UCSD-AML1 (cell line): ENCODE measurements around the gene BGLAP.
"Not testable (repeated sequence)": the region's sequence is repeated elsewhere in the genome, so short reads cannot be mapped to it uniquely, and the experiment has no call there.

Experiments
- DNase-seq: peaks from one replicate; lab custom pipeline; 2025; ENCODE audit not compliant: unreplicated experiment; lab: John Stamatoyannopoulos, UW

The BGLAP gene

GRCh38 chr1:156241926-156242325 is at the start of gene BGLAP:
TSS of gene BGLAP (plus strand) at chr1:156242184. CDS start at chr1:156242232, 48 bp downstream.
- DNase-seq, result peak; percentile 59

DNA sequence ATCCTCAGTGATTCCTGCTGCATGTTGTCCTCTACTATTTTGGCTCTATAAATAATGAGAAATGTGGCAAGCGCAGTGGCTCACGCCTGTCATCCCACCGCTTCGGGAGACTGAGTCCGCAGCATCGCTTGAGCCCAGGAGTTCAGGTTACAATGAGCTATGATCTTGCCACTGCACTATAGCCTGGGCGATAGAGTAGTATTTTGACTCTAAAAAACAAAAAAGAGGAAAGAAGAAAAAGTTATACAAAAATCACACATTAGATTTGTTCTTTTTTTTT is 48.8 kb upstream of the BGLAP start:
- no peak for DNase-seq

DNA sequence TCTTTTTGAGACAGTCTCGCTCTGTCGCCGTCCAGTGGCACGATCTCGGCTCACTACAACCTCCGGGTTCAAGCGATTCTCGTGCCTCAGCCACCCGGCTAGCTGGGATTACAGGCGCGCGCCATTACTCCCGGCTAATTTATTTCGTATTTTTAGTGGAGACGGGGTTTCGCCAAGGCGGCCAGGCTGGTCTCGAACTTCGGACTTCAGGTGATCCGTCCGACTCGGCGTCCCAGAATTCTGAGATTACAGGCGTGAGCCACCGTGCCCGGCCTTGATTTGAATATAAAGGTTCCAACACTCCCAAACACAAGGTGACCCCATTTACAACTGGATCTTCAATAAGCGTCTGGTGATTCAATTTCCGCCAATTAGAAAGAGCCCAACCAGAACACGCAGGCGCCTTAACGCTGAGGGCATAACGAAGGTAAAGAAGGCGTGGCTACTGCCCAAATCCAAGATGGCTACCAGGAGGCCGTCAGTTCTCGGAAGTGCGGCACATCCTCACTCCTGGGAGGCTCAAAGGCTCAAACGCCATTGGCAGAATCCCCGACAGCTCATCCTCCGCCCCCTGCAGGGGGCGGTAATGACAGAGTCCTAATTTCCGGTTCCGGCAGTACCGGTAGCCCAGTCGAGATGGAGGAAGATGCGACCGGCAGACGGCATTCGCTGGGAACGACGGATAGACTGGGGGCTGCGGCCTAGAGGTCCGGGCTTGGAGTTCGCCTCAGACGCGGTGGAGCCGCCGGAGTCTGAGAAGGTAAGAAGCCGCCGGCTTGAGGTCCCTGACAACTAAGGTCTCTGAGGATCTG is 48.3 kb upstream of the BGLAP start, which contains the start of gene SLC25A44:
Gene SLC25A44, plus strand, starts transcription at position 617 of the 812 bp plus-strand sequence. CDS start 5,744 bp downstream, outside the sequence.
- DNase-seq, result peak; percentile 97

DNA sequence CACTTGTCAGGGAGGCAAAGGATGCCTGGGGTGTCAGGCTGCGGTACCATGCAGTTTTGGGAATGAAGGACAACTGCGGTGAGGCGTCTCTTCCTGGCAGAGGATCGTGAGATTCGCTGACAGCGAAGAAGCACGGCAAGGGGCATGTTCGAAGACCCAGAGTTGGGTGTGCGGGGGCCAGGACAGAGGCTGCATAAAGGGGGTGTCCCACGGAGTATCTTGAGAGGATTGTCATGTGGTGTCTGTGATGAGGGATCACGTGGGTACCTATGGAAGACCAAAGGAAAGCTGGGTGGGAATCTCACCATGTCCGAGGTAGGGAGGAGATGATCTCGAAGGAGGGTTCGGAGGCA is 47.7 kb upstream of the BGLAP start:
- DNase-seq, result no peak

DNA sequence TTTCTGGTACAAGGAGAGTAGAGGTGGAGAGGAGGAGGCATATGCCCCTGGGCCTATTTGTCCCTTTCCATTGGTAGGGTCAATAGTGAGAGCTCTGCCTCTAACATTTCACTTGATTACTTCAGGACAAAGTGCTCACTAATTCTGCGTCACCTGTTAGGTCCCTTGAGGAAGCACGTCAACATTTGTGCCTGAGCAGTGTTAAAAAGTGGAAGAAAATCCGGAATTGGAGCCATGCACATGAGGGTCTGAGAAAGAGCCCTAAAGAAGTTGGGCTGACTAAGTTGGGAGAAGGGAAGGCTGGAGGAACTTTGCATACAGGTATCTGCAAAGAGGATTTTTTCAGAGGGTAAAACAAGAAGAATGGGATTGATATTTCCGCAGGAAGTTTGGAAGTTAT is 46.1 kb upstream of the BGLAP start:
- DNase-seq, result no peak

- DNase-seq, result no peak
These were observed 45.5 kb upstream of the BGLAP start for GRCh38 chr1:156196445-156196844.

DNA sequence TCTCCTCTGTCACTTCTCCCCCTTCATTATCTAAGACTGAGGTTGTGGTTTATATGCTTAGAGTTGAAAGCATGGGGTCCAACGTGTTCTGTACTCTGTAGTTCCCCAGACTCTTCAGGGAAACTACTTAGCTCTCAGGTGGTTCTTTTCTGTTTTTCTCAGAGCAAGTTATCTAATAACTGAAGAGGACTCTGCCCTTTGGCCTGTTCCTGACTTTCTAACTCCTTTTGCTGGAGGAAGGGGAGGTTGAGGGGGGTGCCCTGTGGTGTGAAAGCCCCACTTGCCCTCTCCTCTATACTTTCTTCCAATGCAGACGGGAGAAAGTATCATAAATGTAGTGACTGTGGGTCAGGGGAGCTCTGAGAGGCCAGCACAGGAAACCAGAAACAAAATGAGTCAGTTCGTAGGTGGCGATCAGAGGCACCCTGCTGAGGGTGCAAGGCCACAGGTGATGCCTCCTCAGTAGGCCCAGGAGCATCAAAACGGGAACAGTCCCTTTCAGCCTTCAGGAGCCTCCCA is 43.1 kb upstream of the BGLAP start:
- DNase-seq, result no peak

GRCh38 chr1:156200044-156200443 is 41.9 kb upstream of the BGLAP start:
- no peak for DNase-seq

DNA sequence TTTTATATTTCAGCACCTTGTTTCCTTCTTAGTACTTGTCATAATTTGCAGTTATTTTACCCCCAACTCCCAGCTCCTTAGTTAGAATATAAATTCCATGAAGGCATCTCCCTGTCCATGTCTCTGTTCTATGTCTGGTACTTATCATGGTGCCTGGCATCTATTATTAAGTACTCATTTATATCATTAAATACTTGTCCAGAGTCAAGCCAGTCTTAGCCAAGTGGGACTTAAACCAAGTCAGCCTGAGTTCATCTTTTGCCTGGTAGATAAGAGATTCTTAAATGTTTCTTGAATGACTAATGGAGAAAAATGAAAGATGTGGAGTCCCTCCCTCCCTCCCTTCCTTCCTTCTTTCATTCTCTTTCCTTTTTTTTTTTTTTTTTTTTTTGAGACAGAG is 38.7 kb upstream of the BGLAP start:
- no peak for DNase-seq

- no peak for DNase-seq
These were observed 37.3 kb upstream of the BGLAP start for GRCh38 chr1:156204686-156205085.

DNA sequence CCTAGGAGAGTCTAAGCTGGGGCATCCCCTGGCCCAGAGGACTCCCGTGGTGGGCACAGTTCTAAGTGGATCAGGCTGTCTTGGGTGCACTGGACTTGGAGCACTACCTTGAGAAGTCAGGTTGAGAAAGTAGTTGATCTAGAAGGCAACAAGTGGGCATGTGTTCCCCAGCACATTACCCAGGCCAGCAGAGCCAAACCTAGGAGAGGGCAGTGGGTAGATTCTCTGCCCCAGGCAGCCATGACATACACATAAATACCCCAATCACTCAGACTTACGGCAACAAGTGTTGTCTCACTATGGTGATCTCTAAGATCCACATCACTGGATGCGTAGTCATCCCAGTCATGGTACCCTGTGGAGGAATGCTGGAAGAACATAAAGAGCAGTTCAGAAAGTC is 30.7 kb upstream of the BGLAP start:
- no peak for DNase-seq

DNA sequence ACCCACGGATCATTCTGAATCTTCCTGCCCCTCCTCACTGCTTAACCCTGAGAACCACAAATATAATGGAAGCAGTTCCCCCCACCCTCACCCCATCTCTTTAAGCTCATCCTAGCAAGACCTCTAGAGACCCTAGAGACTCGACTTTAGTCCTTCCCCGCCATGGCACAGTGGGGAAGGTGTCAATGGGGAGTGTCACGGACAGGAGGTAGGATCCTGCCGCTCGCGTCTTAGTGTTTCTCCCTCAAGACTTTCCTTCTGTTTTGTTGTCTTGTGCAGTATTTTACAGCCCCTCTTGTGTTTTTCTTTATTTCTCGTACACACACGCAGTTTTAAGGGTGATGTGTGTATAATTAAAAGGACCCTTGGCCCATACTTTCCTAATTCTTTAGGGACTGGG is 29.9 kb upstream of the BGLAP start:
- no peak for DNase-seq

DNA sequence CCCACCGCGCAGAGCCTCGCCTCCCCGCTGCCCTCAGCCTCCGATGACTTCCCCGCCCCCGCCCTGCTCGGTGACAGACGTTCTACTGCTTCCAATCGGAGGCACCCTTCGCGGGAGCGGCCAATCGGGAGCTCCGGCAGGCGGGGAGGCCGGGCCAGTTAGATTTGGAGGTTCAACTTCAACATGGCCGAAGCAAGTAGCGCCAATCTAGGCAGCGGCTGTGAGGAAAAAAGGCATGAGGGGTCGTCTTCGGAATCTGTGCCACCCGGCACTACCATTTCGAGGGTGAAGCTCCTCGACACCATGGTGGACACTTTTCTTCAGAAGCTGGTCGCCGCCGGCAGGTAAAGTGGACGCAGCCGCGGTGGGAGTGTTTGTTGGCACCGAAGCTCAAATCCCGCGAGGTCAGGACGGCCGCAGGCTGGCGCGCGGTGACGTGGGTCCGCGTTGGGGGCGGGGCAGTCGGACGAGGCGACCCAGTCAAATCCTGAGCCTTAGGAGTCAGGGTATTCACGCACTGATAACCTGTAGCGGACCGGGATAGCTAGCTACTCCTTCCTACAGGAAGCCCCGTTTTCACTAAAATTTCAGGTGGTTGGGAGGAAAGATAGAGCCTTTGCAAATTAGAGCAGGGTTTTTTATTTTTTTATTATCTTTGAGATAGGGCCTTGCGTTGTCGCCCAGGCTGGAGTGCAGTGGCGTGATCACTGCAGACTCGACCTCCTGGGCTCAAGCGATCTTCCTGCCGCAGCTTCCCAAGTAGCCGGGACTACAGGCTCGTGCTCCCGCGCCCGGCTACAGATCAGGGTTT is 28.9 kb upstream of the BGLAP start, which contains the start of gene PMF1:
Gene PMF1, plus strand, starts transcription at position 175 of the 811 bp plus-strand sequence. Its CDS starts 9 bp downstream, at position 184.
- DNase-seq, result peak; percentile 94

DNA sequence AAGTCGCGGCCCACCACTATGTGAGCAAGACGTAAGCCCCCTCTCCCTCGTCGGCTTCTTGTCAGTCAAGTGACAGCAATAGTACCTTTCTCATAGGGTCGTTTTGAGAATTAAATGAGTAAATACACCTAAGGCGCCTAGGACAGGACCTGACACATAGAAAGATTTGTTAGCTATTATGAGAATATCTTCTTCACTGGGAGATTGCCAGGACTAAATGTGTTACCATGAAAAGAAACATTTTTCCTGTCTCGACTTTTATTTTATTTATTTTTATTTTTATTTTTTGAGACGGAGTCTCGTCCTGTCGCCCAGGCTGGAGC is 28.4 kb upstream of the BGLAP start:
- DNase-seq, result no peak

DNA sequence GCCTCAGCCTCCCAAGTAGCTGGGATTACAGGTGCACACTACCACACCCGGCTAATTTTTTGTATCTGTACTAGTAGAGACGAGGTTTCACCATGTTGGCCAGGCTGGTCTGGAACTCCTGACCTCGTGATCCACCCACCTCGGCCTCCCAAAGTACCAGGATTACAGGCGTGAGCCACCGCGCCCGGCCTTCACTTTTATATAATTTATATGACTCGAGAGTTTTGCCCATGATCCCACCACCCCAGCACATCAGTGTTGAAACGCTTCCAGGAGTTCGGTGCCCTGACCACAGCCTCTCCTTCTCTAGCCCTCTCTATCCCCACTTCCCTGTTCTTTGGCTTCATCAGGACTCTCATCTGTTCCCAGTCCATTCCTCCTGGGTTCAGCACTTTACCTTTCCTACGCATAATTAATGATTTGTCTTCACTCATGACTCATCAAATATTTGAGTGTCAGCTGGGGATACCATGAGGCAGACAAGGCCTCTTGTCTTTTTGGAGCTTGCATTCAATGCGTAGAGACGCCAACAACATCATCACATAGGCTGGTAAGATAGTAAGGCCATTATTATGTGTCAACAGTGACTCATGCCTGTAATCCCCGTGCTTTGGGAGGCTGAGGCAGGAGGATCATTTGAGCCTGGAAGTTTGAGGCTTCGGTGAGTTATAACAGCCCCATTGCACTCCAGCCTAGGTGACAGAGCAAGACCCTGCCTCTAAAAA is 27.8 kb upstream of the BGLAP start:
- no peak for DNase-seq

- DNase-seq, result not testable (repeated sequence)
These were observed 25.5 kb upstream of the BGLAP start for GRCh38 chr1:156216361-156217086.

DNA sequence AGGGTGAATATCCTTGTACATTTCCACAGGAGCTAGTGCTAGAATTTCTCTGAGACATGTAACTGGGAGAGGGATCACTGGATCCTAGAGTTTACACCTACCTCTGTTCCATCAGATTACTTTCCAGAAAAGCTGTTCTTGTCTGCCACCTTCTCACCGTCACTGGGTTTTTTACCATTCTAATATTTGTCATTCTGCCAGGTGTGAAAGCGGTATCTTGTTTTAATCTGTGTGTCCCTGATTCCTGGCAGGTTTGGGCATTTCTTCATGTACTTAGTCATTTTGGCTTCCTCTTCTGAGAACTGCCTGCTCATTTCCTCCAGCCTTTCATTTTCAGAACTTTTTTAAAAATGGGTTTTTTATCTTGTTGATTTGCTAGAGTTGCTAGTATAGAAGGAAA is 24.1 kb upstream of the BGLAP start:
- DNase-seq, result no peak

DNA sequence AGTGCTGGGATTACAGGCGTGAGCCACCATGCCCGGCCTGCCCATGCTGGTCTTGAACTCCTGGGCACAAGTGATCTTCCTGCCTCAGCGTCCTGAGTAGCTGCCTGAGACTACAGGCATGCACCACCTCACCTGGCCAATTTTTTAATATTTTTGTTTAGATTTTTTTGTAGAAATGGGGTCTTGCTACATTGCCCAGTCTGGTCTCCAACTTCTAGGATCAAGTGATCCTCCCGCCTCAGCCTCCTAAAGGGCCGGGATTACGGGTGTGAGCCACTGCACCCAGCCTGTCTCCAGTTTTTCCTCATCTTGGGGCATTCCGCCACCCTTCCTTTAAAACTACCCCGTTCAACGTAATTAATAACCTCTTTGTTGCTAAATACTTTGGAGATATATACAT is 21.8 kb upstream of the BGLAP start:
- DNase-seq, result no peak

DNA sequence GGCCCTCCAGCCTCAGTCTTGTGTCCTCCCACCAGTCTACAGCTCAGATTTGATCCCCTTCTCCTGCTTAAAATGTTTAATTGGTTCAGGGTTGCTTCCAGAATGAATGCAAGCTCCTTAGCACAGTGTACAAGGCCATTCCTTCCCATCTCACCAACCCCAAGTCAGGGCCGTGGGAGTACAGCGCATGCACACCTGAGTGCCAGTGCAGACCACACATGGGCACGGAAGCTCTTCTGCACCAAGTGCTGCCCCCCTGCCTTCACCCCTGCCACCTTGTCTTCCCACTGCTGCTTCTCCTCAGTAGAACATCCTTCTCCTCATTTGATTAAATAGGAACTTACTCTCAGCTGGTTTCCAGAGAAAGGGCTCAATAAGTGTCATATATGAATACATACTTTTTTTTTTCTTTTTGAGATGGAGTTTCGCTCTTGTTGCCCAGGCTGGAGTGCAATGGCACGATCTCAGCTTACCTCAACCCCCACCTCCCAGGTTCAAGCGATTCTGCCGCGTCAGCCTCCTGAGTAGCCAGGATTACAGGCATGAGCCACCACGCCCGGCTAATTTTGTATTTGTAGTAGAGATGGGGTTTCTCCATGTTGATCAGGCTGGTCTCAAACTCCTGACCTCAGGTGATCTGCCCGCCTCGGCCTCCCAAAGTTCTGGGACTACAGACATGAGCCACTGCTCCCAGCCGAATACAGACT is 19.8 kb upstream of the BGLAP start:
- no peak for DNase-seq

GRCh38 chr1:156225677-156226014 is 16.3 kb upstream of the BGLAP start:
- no peak for DNase-seq
